ENCODE results near the gene FADS1.

- TF ChIP-seq POLR2A (IDR thresholded peaks at IDR 0.05) (no peak), EP300 (IDR thresholded peaks at IDR 0.05) (no peak), CTCF (IDR thresholded peaks at IDR 0.05) (no peak)
These were observed 37.5 kb upstream of the FADS1 start for GRCh38 chr11:61854206-61854895.
